Endothelial cell of umbilical vein (primary cell): ENCODE results near the gene CHST15.

ENCODE experiments used
- CTCF ChIP-seq, 2 donors: IDR thresholded peaks; 1 replicate in 1 of 2; 2 replicates in 1 of 2; pipeline ENCODE4 v1.5.1; 2011; ENCODE audit warnings: low read length in 2 of 2, mild to moderate bottlenecking in 2 of 2, moderate library complexity in 2 of 2, control low read depth in 1 of 2, inconsistent platforms in 1 of 2, low read depth in 1 of 2; ENCODE audit not compliant: insufficient read depth in 1 of 2; ENCODE audit errors: extremely low read depth in 1 of 2
- EZH2 ChIP-seq: IDR thresholded peaks from 2 replicates; pipeline ENCODE4 v1.6.1; 2012; ENCODE audit warnings: borderline replicate concordance, low read depth, mild to moderate bottlenecking, moderate library complexity, low read length, inconsistent platforms; ENCODE audit not compliant: severe bottlenecking
- MYC ChIP-seq: IDR thresholded peaks from one replicate; pipeline ENCODE4 v1.6.1; 2011; ENCODE audit warnings: mild to moderate bottlenecking, low read depth, low read length
- POLR2A ChIP-seq: IDR thresholded peaks from 2 replicates; pipeline ENCODE4 v1.6.1; 2012; ENCODE audit warnings: low read depth, mild to moderate bottlenecking, control low read depth, low read length

DNA sequence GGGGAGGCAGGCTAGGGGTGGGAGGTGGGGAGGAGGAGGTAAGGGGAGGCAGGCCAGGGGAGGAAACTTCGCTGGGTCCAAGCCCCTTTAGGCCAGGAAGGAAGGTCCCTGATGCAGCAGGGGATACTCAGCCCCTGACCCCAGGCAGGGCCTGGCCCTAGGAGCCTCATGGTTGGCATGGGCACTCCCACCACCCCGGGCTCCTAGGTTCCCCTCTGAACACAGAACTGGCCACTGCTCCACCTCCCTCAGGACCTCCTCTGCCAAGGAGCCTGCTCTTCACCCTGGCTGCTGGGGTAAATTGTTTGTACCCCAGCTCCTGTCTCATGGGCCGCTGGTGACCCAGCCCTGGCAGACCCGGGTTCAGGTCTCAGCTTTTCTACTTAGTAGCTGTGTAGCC lies 25.8 kb upstream of the CHST15 start:
- TF ChIP-seq EZH2 (no peak), POLR2A (no peak), MYC (no peak), CTCF (IDR thresholded peaks at IDR 0.05; ENCODE audit: extremely low read depth in 1 of 2, insufficient read depth in 1 of 2, low read depth in 1 of 2, low read length in 2 of 2) (no peak)
